NCI-H1105 (cell line): Measurements from ENCODE around the gene RAB10.
"Not testable (repeated sequence)": the region's sequence is repeated elsewhere in the genome, so short reads cannot be mapped to it uniquely, and the experiment has no call there.

Experiments used
- DNase-seq: peaks from one replicate; lab custom pipeline; 2025; lab: John Stamatoyannopoulos, UW

RAB10 gene

GRCh38 chr2:26033818-26034636 is at the start of gene RAB10:
Gene RAB10 (plus strand): TSS chr2:26034084. CDS start chr2:26034609, 525 bp downstream.
- peak; percentile 98 for DNase-seq

GRCh38 chr2:25988134-25988533 is 45.8 kb upstream of the RAB10 start:
- no peak for DNase-seq

GRCh38 chr2:25989154-25989553 is 44.7 kb upstream of the RAB10 start:
- DNase-seq: no peak

- no peak for DNase-seq
Measured at GRCh38 chr2:25991965-25992364, 41.9 kb upstream of the RAB10 start.

- DNase-seq: no peak
Measured at GRCh38 chr2:25992556-25992955, 41.3 kb upstream of the RAB10 start.

- no peak for DNase-seq
Measured at GRCh38 chr2:25993049-25993448, 40.8 kb upstream of the RAB10 start.

- DNase-seq: no peak
Measured at GRCh38 chr2:25994509-25994908, 39.4 kb upstream of the RAB10 start.

GRCh38 chr2:25996844-25997243 is 37.0 kb upstream of the RAB10 start:
- no peak for DNase-seq

- not testable (repeated sequence) for DNase-seq
Measured at GRCh38 chr2:25998816-25999383, 35.0 kb upstream of the RAB10 start.

- not testable (repeated sequence) for DNase-seq
Measured at GRCh38 chr2:25999406-25999805, 34.5 kb upstream of the RAB10 start.

GRCh38 chr2:26000561-26001082 is 33.3 kb upstream of the RAB10 start:
- no peak for DNase-seq

- DNase-seq: no peak
Measured at GRCh38 chr2:26001743-26002351, 32.0 kb upstream of the RAB10 start.

- DNase-seq: no peak
Measured at GRCh38 chr2:26002632-26003310, 31.1 kb upstream of the RAB10 start.

- DNase-seq: no peak
Measured at GRCh38 chr2:26008095-26008494, 25.8 kb upstream of the RAB10 start.

GRCh38 chr2:26008851-26009566 is 24.9 kb upstream of the RAB10 start:
- DNase-seq: no peak

GRCh38 chr2:26009567-26009963 is 24.3 kb upstream of the RAB10 start:
- no peak for DNase-seq

- DNase-seq: no peak
Measured at GRCh38 chr2:26010943-26011342, 22.9 kb upstream of the RAB10 start.

GRCh38 chr2:26011609-26011989 is 22.3 kb upstream of the RAB10 start:
- no peak for DNase-seq

GRCh38 chr2:26011990-26012856 is 21.7 kb upstream of the RAB10 start:
- no peak for DNase-seq

GRCh38 chr2:26013668-26014067 is 20.2 kb upstream of the RAB10 start:
- DNase-seq: no peak
